Posterior cingulate gyrus (tissue), 11 donors: ENCODE data around the gene GPR160.

ENCODE experiments used
- DNase-seq, 10 donors: peaks; one replicate each; pipeline versions ENCODE4 v3.0.0 to v3.0.0-alpha.2; 2020 to 2021; ENCODE audit warnings: mixed read lengths in 3 of 10
- intact Hi-C: fragments of 100-400 bp; cut with DNase I; formaldehyde crosslinking; loops from one replicate; pipeline ENCODE4 v1.15.1; 2023

The GPR160 gene

GRCh38 chr3:170024581-170024980 lies 13.2 kb upstream of the GPR160 start:
- intact Hi-C loops, result no loop called here

GRCh38 chr3:170027233-170028102 lies 10.3 kb upstream of the GPR160 start:
- intact Hi-C loops, result no loop called here

More at GRCh38 chr3:170024581-170024980, 13.2 kb upstream of the GPR160 start:
- no peak for DNase-seq

GRCh38 chr3:170033489-170033888 lies 4.3 kb upstream of the GPR160 start:
- DNase-seq, result no peak
- intact Hi-C loops, result no loop called here

More at GRCh38 chr3:170027233-170028102, 10.3 kb upstream of the GPR160 start:
- no peak for DNase-seq

- peak in 1 of 10 donors; percentile 4 for DNase-seq
- intact Hi-C loops, result no loop called here
Observed at GRCh38 chr3:170038434-170039110, 777 bp downstream of the GPR160 start.

GRCh38 chr3:170040418-170040817 lies 2.6 kb downstream of the GPR160 start:
- no peak for DNase-seq
- intact Hi-C loops, result no loop called here

- intact Hi-C loops, result no loop called here
- DNase-seq, result no peak
Observed at GRCh38 chr3:170043506-170043905, 5.7 kb downstream of the GPR160 start.

GRCh38 chr3:170044271-170044670 lies 6.5 kb downstream of the GPR160 start:
- intact Hi-C loops, result no loop called here
- DNase-seq, result no peak

GRCh38 chr3:170044795-170045244 lies 7.0 kb downstream of the GPR160 start:
- no peak for DNase-seq
- intact Hi-C loops, result no loop called here

- DNase-seq, result no peak
- intact Hi-C loops, result no loop called here
Observed at GRCh38 chr3:170046269-170047132, 8.7 kb downstream of the GPR160 start.

- intact Hi-C loops, result no loop called here
- no peak for DNase-seq
Observed at GRCh38 chr3:170047133-170047404, 9.3 kb downstream of the GPR160 start.

- DNase-seq, result no peak
- intact Hi-C loops, result no loop called here
Observed at GRCh38 chr3:170049146-170050000, 11.6 kb downstream of the GPR160 start.

GRCh38 chr3:170050753-170051152 lies 13.0 kb downstream of the GPR160 start:
- DNase-seq, result no peak

GRCh38 chr3:170052398-170052797 lies 14.6 kb downstream of the GPR160 start:
- no peak for DNase-seq
- intact Hi-C loops, result no loop called here

More at GRCh38 chr3:170050753-170051152, 13.0 kb downstream of the GPR160 start:
- intact Hi-C loops, result no loop called here

- intact Hi-C loops, result no loop called here
- DNase-seq, result no peak
Observed at GRCh38 chr3:170054204-170054603, 16.4 kb downstream of the GPR160 start.

- intact Hi-C loops, result no loop called here
- no peak for DNase-seq
Observed at GRCh38 chr3:170055209-170055608, 17.4 kb downstream of the GPR160 start.

GRCh38 chr3:170056710-170057454 lies 19.1 kb downstream of the GPR160 start:
- no peak for DNase-seq
- intact Hi-C loops, result no loop called here

- DNase-seq, result no peak
- intact Hi-C loops, result no loop called here
Observed at GRCh38 chr3:170057550-170057949, 19.8 kb downstream of the GPR160 start.

GRCh38 chr3:170058127-170058526 lies 20.3 kb downstream of the GPR160 start:
- intact Hi-C loops, result no loop called here
- no peak for DNase-seq

- intact Hi-C loops, result no loop called here
- no peak for DNase-seq
Observed at GRCh38 chr3:170059447-170059846, 21.7 kb downstream of the GPR160 start.
